VCaP (cell line): ENCODE data around the gene AFAP1.
A peak's percentile ranks its signal among the peaks of the same experiment; 100 is the strongest.

Source experiments
- H3K27ac ChIP-seq: fragments of 450-650 bp; 2 replicates; pipeline ENCODE4 v1.5.1; 2017
- CTCF ChIP-seq: fragments of 450-650 bp; conservative IDR thresholded peaks from 2 replicates; pipeline ENCODE4 v1.5.1; 2017; ENCODE audit warnings: mild to moderate bottlenecking, moderate library complexity

The AFAP1 gene

GRCh38 chr4:7894677-7895181 lies 44.9 kb downstream of the AFAP1 start:
- TF ChIP-seq CTCF: no peak
- no peak overlapping the region for H3K27ac ChIP-seq

- TF ChIP-seq CTCF: no peak
- H3K27ac ChIP-seq: no peak overlapping the region
Observed at GRCh38 chr4:7894098-7894676, 45.5 kb downstream of the AFAP1 start.

DNA sequence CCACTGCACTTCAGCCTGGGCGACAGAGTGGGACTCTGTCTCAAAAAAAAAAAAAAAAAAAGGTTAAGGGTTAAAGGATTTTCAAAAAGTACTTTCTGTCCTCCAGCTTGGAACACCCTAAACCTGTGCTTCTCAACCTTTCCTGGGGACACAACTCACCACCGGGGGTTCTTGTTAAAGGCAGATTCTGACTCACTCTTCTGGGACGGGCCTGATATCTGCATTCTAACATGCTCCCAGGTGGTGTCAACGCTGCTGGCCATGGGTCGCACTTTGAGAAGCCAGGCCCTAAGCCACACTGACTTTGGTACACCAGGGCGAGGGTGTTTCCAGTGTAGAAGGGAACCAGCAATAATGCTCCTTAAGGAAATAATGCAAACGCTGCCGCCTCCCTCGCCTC lies 46.1 kb downstream of the AFAP1 start:
- no peak overlapping the region for H3K27ac ChIP-seq
- no peak for TF ChIP-seq CTCF

DNA sequence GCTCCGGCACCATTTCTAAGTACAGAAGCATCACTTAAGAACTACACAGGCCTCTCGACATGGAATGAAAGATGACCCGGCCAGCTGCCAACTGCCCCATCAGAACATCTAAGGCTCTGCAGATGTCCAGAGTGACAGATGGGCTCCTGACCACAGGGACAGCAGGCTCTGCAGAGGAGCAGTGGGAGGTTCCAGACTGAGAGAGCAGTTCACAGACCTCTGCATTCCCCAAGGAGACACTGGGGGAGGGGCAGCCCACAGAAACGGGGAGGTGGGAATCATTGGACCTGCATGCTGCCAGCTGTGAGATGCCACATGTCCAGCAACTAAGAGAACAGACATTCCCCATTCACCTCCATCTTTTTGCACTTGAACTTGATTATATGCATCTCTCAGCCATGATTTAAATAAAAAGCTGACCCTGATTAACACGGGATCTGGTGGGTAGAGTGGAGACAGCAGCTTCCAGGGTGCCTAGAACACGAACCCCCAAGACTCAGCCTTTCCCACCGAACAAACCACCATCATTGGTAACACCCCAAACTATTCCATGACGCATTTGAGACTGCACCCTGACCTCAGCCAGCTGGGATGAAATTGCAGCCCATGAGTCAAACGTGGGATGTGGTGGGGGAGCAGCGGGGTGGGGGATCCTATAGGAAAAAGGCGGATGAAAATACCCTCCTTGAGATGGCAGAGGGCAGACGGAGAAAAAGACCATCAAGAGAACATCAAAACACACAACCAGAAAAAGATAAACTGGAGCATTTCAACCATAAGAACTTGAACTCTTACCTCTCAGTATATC lies 47.2 kb downstream of the AFAP1 start:
- no peak for TF ChIP-seq CTCF
- no peak overlapping the region for H3K27ac ChIP-seq

DNA sequence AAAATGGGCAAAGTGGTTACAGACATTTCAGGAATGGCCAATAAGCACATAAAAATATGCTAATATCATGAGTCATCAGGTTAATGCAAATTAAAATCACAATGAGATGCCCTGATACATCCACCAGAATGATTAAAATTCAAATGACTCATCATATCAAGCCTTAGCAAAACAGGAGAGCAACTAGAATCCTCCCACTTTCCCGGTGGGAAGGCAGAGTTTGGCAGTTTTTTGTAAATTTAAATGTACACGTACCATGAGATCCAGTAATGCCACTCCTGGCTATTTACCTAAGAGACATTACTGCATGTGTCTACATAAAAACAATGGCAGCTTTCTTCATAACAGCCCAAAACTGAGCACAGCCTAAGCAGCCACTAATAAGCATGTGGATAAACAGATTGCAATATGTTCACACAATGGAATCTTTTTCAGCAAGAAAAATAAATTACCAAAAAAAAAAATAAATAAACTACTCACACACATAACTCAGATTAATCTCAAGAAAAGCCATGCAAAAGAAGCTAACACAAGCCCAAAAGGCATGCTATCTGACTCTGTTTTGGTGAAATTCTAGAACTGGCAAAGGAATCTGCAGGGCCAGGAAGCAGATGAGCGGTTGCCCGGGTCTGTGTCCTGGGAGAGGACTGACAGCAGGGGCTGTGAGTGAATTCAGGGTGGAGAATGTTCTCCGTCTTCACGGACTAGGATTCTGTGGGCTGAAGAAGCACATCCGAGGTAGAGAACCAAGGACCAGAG lies 48.8 kb downstream of the AFAP1 start:
- H3K27ac ChIP-seq: peak overlapping the region; percentile 22
- TF ChIP-seq CTCF: no peak

DNA sequence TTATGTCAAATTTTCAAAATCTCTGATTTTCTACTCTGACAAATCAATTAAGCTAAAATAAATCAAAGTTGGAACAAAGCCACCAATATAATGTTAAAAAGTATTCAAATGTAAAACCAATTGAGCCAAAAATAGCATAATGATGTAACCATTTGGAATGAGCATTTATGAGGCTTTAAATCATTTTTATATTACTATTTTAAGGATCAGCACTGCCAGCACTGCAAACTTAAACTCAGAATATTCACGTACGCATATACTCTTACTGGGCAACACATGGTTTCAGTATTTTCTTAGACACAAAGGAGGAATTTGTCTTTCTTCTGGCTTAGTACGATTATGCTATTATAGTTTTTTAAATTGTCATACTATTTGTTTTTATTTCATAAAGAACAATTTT lies 52.2 kb downstream of the AFAP1 start:
- H3K27ac ChIP-seq: no peak overlapping the region
- no peak for TF ChIP-seq CTCF
